ENCODE measurements around the gene LRPPRC. TPM values are rescaled to one million over a fixed set of nuclear protein-coding genes. Genes with fewer than 3 reads are reported as not detected.
"Not testable (repeated sequence)": the region's sequence is repeated elsewhere in the genome, so short reads cannot be mapped to it uniquely, and the experiment has no call there.

Gene LRPPRC
- 66.2 and 79.8 TPM in 2 replicates for total RNA-seq (2014; rRNA removed; shearing (Covaris generic))

DNA sequence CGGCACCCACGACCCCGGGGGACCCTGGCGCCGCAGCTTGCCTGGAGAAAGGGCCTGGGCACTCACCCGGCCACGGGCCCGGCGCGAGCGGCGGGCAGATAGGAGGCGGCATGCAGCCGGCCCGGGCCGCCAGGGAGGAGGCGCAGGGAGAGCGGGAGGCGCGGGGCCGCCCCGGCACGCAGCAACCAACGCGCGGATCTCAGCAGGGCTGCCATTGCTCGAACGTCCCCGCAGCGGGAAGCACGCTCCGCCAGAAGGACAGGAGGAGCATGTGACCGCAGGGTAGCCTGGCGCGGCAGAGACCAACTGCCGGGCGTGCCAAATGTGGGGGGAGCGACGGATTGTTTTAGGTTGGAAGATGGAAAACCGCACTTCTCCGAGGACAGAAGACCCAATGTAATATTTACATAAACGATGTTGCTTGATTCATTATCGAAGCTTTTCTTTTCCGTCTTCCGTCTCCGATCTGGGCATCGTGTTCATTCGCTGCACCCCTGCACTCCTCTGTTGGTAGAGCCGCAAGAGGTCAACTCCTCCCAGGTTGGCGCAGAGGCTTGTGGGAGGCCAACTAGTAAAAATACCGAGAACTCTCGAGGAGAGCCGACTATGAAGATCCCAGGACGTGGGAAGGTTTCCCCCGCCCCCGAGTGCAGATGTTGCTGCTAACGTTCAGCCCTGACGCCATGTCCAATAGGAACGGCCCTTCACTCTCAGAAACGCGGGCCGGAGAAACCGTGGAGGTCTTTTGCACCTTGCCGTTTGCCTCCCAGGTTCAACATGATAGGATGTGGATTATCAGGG lies at the start of gene LRPPRC:
LRPPRC (minus strand) TSS at position 257 of the 801 bp plus-strand sequence; CDS start at position 215, 42 bp downstream.
- DNase-seq (ENCODE audit: low spot score), result peak; percentile 95

DNA sequence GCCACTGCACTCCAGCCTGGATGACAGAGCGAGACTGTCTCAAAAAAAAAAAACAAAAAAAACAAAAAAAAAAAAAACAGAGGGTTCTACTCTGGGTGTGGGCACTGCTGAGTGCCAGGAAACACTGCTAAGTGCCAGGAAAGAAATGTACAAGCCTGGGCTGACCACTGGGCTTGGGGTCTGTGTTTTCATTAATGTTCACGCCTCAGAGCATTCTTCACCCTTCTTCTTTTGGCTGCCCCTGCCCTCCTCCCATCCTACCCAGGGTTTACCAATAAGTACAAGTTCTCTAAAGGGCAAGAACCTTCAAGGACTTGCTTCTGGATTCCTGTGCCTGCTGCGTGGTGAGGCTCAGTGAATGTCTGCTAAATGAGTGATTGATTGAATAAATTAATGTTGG lies 49.3 kb upstream of the LRPPRC start:
- no peak for DNase-seq (ENCODE audit: low spot score)

DNA sequence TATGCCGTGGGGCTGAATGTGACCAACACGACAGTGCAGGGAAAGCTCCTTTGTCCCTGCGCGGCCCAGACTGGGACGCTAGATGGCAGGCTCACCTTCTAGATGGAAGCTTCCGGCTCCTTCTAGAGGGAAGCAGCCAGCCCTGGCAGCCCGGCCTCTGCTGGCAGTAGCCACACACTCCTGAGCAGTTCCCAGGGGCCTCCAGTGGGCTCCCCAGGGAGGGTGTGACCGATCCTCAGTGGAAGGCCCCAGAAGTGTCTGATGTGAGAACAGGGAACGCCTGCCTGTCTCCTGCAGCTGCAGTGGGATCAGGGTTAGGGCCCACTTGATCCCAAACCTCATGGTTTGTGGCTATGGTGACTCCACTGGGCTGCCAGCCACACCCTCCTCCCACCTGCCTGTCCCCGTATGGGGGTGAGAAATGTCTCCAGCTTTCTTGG lies 48.5 kb upstream of the LRPPRC start:
- DNase-seq (ENCODE audit: low spot score), result peak; percentile 89

GRCh38 chr2:44040365-44040764 lies 44.6 kb upstream of the LRPPRC start:
- no peak for DNase-seq (ENCODE audit: low spot score)

- no peak for DNase-seq (ENCODE audit: low spot score)
Measured at GRCh38 chr2:44038277-44038676, 42.5 kb upstream of the LRPPRC start.

DNA sequence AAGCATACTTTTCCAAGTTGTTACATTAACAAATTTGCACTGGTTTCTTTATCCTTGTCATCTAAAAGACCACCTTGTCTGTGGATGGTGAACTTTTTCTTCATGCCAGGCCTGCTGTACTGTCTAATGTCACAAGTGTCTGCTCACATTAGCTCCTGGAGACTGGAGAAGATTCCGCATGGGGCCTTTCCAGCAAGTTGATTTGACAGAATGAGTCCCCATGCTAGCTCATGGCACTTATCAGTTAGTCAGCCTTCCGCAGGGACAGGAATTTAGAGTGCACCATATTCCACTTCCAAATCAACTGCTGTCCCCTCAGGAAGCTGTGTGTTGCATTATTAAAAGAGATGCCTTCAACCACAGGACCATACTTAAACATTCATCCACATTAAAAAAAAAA lies 41.4 kb upstream of the LRPPRC start:
- DNase-seq (ENCODE audit: low spot score), result no peak

- no peak for DNase-seq (ENCODE audit: low spot score)
Measured at GRCh38 chr2:44033947-44034346, 38.2 kb upstream of the LRPPRC start.

GRCh38 chr2:44027076-44027475 lies 31.3 kb upstream of the LRPPRC start:
- DNase-seq (ENCODE audit: low spot score), result not testable (repeated sequence)

GRCh38 chr2:44016282-44016681 lies 20.5 kb upstream of the LRPPRC start:
- DNase-seq (ENCODE audit: low spot score), result peak; percentile 51

GRCh38 chr2:44015239-44015638 lies 19.4 kb upstream of the LRPPRC start:
- DNase-seq (ENCODE audit: low spot score), result no peak

GRCh38 chr2:44013205-44013604 lies 17.4 kb upstream of the LRPPRC start:
- DNase-seq (ENCODE audit: low spot score), result not testable (repeated sequence)

GRCh38 chr2:44010266-44010665 lies 14.5 kb upstream of the LRPPRC start:
- no peak for DNase-seq (ENCODE audit: low spot score)

DNA sequence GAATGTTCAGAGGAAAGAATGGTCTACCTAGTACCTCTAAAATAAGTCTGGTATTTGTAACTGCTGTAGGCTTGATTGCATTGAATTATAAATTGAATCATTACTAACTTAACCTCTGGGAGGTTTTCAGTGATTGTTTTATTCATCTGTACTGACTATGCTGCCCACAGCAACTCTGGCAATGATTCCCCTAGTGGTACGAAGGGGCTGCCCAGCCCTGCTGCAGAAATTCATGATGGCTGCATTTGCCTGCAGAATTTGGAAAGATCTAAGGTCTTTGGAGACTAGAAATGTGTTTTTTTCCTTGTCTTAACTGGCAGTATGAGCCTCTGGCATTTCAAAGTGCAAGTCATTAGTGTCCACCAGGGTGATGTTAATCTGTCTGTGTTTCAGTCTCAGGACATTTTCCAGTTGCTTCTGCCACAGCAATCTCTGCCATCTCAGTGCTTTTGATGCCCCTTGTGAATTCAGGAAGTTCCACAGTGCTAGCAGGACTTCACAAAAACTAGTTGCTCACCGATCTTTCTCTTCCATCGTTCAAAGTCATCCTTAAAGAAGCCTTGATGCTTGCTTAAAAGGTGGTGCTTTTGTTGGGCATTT lies 13.4 kb upstream of the LRPPRC start:
- no peak for DNase-seq (ENCODE audit: low spot score)

- DNase-seq (ENCODE audit: low spot score), result peak; percentile 22
Measured at GRCh38 chr2:44005846-44006245, 10.1 kb upstream of the LRPPRC start.

DNA sequence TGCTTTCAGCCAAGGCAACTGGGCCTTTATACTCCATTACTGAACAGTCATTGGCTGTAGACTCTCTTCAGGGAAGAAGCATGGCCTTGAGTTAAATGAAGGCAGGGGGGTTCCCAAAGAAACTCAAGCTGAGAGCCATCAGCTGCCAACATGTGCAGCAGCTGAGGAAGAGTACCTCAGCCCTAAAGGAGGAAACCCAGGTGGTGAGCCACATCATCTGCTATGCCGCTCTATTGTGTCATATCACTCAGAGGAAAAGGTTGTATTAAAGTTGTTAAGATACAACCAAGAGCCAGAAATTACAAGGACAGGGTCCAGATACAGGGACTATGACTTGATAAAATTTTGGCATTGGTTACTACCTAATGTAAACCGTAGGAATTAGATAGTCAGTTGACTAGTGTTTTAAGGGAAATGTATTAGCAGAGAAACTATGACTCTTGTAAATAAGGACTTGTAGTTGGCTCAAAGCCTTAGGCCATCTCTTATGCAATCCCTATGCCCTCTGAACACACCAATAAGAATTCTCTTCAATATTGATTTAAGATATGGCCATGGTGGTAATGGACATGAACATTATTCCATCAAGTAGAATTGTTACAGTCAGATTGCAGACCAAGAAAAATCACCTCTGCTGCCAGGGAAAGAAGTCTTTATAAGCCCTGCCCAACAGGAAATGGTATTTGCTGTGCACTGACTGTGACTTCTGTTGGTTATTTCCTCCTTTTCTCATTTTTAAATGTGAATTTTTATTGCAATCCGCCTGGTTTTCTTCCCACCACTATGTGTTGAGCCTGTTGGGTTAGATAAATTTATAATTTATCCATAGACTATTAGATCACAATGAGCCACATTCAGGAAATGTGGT lies 9.2 kb upstream of the LRPPRC start:
- DNase-seq (ENCODE audit: low spot score), result no peak

DNA sequence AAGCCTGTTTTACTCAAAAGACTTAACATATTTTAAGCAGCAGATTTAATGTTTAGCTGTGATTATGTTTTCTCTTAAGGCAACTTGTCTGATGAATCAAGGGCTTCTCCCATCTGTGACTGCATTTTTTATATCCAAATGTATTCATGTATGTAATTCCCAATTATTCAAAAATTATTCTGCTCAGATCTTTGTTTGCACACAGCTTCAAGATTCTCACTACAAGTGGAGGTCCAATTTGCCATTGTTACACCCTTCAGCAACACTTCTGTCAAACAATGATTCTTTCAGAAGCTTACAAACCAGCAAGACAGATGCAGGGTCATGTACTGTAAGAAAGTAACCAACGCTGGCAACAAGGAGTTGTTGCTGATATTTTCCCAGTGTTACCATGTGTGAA lies 5.9 kb upstream of the LRPPRC start:
- no peak for DNase-seq (ENCODE audit: low spot score)

DNA sequence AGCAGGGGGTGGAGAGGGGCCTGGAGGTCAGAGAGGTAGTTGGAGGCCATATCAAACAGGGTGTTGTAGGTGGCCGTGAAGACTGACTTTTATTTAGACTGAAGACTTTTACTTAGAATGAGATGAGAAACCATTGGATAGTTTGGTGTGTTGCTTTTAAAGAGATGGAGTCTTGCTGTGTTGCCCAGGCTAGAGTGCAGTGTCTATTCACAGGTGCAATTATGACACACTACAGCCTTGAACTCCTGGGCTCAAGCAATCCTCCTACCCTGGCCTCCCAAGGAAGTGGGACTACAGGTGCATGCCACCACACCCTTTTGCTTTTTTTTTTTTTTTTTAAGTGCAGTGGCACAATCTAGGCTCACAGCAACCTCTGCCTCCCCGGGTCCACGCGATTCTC lies 2.5 kb upstream of the LRPPRC start:
- no peak for DNase-seq (ENCODE audit: low spot score)

DNA sequence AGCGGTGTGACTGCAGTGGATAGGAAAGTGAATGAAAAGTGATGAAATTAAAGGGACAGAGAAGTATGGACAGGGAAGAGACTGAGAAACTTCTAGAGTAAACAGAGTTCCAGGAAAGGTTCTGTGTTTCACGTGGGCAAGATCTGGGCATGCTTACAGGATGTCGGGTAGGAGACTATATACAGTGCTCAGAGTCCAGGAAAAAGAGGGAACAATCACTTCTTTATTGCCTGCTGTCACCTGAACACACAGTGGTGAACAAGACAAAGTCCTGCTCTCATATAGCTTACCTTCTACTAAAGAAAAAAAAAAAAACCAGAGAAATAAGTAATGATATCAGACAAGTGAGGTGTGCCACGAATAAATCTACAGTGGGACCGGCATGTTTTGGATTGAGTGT lies 2.4 kb downstream of the LRPPRC start:
- DNase-seq (ENCODE audit: low spot score), result no peak

DNA sequence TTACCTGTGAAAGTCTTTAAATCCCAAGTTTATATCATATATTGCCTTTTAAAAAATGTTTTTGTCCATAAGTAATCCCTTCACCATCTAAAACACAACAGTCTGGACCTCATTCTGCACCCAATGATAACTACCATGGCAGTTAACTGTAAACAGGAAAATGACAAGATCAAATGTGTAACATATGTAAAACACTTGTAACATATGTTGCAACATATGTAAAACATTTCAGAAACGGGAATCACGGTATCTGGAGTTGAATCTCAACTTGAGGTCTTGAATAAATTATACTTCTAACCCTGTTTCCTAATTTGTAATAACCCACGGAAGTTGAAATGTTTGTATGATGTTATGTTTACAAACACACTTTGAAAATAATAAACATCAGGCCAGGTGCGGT lies 6.2 kb downstream of the LRPPRC start:
- no peak for DNase-seq (ENCODE audit: low spot score)

- DNase-seq (ENCODE audit: low spot score), result no peak
Measured at GRCh38 chr2:43986600-43986999, 9.2 kb downstream of the LRPPRC start.

GRCh38 chr2:43985359-43985758 lies 10.4 kb downstream of the LRPPRC start:
- DNase-seq (ENCODE audit: low spot score), result no peak

DNA sequence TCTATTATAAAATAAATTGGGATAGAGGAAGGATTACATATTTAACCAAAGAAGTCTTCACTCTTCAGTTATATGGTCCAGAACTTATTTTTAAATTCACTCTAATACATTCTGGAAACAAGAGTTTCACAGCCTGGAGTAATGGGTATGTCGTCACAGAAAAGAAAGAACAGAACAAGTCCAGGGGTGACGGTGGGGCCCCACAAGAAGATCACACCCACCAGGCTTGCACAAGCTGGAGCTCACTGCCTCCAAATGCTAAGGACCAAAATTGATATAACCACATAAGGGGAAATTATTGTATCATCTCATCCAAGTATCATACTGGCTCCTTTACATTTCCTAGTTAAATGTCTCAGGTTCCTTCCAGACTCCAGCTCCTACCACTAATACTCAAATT lies 11.3 kb downstream of the LRPPRC start:
- no peak for DNase-seq (ENCODE audit: low spot score)
